Testis (tissue), 2 donors: ENCODE measurements around the gene TRMU.

Experiments used
- CTCF ChIP-seq, 3 experiments: fragments of 450-650 bp in 2 of 3; fragments of 200-600 bp in 1 of 3; sonication (generic) in 1 of 3; IDR thresholded peaks; one replicate each; pipeline ENCODE4 v1.5.1; 2016 to 2019; ENCODE audit warnings: antibody characterized with exemption in 3 of 3, mild to moderate bottlenecking in 2 of 3, moderate library complexity in 1 of 3
- POLR2A ChIP-seq: fragments of 450-650 bp; IDR thresholded peaks from one replicate; pipeline ENCODE4 v1.6.1; 2017; ENCODE audit warnings: antibody characterized with exemption, mild to moderate bottlenecking, moderate library complexity

GRCh38 chr22:46355369-46355995, 20.0 kb downstream of the TRMU start:
- TF ChIP-seq CTCF (IDR thresholded peaks at IDR 0.05) (peak; percentile 33 to 70 (median 67)), POLR2A (no peak)
